ENCODE data around the gene MAP2K6. TPM values are rescaled to one million over a fixed set of nuclear protein-coding genes. Genes with fewer than 3 reads are reported as not detected.
A peak's percentile ranks its signal among the peaks of the same experiment; 100 is the strongest.

The MAP2K6 gene
- polyA plus RNA-seq, 1 of the 3 experiments (the other 2 are of a cell fraction): 6.7 TPM

GRCh38 chr17:69447726-69448125 lies 33.2 kb downstream of the MAP2K6 start:
- ChIA-PET CTCF (no interaction called here), POLR2A (no interaction called here)
- H3K4me3 ChIP-seq (ENCODE audit: low read depth in 2 of 2, low read length in 1 of 2): no peak overlapping the region
- TF ChIP-seq FOXM1 (IDR thresholded peaks at IDR 0.05; ENCODE audit: low read depth) (no peak), FOXJ3 (CRISPR knock-in tag; IDR thresholded peaks at IDR 0.05) (no peak), TCF12 (IDR thresholded peaks at IDR 0.05) (no peak), USF2 (IDR thresholded peaks at IDR 0.05; ENCODE audit: borderline replicate concordance, low read depth, low read length) (no peak), MEF2A (IDR thresholded peaks at IDR 0.05; ENCODE audit: borderline replicate concordance, low read depth) (no peak)
- H3K9ac ChIP-seq: no peak overlapping the region
- H3K27me3 ChIP-seq (ENCODE audit: insufficient read depth): no peaks in the 10 kb centered on the region
- WGBS (ENCODE audit: low lambda C conversion rate): 92% methylated on average over 5 of the region's 5 CpGs
- H4K20me1 ChIP-seq (ENCODE audit: insufficient read depth): no peaks in the 10 kb centered on the region
- no peak overlapping the region for H3K4me2 ChIP-seq
- H3K27ac ChIP-seq (ENCODE audit: low read depth in 2 of 2, low read length in 1 of 2): peak overlapping the region in 1 of 2 experiments; percentile 2; a peak in 1 of 4 replicates
- H3K36me3 ChIP-seq (replicated peaks in 1 of 2; ENCODE audit: control insufficient read depth in 1 of 2, insufficient read depth in 2 of 2, low read length in 1 of 2): no peaks in the 10 kb centered on the region
- no peaks in the 10 kb centered on the region for H3F3A ChIP-seq (replicated peaks; ENCODE audit: insufficient read depth)
- H3K9me2 ChIP-seq: no peaks in the 10 kb centered on the region
- H3K79me2 ChIP-seq (ENCODE audit: insufficient read depth): no peaks in the 10 kb centered on the region
- peaks cover 0 to 31% of the 10 kb centered on the region in 2 experiments; a peak in 2 of 4 replicates for H3K4me1 ChIP-seq (ENCODE audit: control insufficient read depth in 1 of 2, insufficient read depth in 2 of 2, low read depth in 1 of 2, low read length in 1 of 2)
- no peak overlapping the region for H2AFZ ChIP-seq (ENCODE audit: low read depth)
- no peaks in the 10 kb centered on the region for H3K9me3 ChIP-seq
- no peak for DNase-seq

GRCh38 chr17:69448431-69449102 lies 34.1 kb downstream of the MAP2K6 start:
- Histone ChIP-seq H3K4me3 (ENCODE audit: low read depth in 2 of 2, low read length in 1 of 2) (no peak overlapping the region), H3K79me2 (ENCODE audit: insufficient read depth) (no peaks in the 10 kb centered on the region), H3K9me2 (no peaks in the 10 kb centered on the region), H3K36me3 (replicated peaks in 1 of 2; ENCODE audit: control insufficient read depth in 1 of 2, insufficient read depth in 2 of 2, low read length in 1 of 2) (no peaks in the 10 kb centered on the region), H2AFZ (ENCODE audit: low read depth) (no peak overlapping the region), H3F3A (replicated peaks; ENCODE audit: insufficient read depth) (no peaks in the 10 kb centered on the region), H3K4me2 (no peak overlapping the region), H3K27ac (ENCODE audit: low read depth in 2 of 2, low read length in 1 of 2) (peak overlapping the region in 1 of 2 experiments; percentile 11; a peak in 1 of 4 replicates), H3K27me3 (ENCODE audit: insufficient read depth) (no peaks in the 10 kb centered on the region), H3K9ac (no peak overlapping the region), H4K20me1 (ENCODE audit: insufficient read depth) (no peaks in the 10 kb centered on the region), H3K4me1 (ENCODE audit: control insufficient read depth in 1 of 2, insufficient read depth in 2 of 2, low read depth in 1 of 2, low read length in 1 of 2) (peaks cover 0 to 39% of the 10 kb centered on the region in 2 experiments; a peak in 2 of 4 replicates), H3K9me3 (no peaks in the 10 kb centered on the region)
- WGBS (ENCODE audit: low lambda C conversion rate): 83% methylated on average over 16 of the region's 16 CpGs
- ChIA-PET POLR2A (no interaction called here), CTCF (no interaction called here)
- no peak for TF ChIP-seq NFIC (IDR thresholded peaks at IDR 0.05; ENCODE audit: borderline replicate concordance)
- TF ChIP-seq FOXJ3 (CRISPR knock-in tag; IDR thresholded peaks at IDR 0.05): no peak
- TF ChIP-seq ZBTB33 (IDR thresholded peaks at IDR 0.05; ENCODE audit: borderline replicate concordance, low read depth): no peak
- TF ChIP-seq FOSL2 (IDR thresholded peaks at IDR 0.05; ENCODE audit: borderline replicate concordance, low read depth): no peak
- peak; percentile 40 for DNase-seq
